SK-N-SH (cell line): ENCODE measurements around the gene EFCAB12.

Experiments
- MXI1 ChIP-seq: IDR thresholded peaks from 2 replicates; pipeline ENCODE4 v1.6.1; 2012; ENCODE audit warnings: mild to moderate bottlenecking, low read depth, low read length, improper control_type of control experiment
- POLR2AphosphoS5 ChIP-seq: IDR thresholded peaks from 2 replicates; pipeline ENCODE4 v1.6.1; 2012; ENCODE audit warnings: low read depth, low read length

- no peak for TF ChIP-seq MXI1
- no peak for TF ChIP-seq POLR2AphosphoS5
Observed at GRCh38 chr3:129463094-129463493, 34.7 kb upstream of the EFCAB12 start.
